Neutrophil (primary cell): ENCODE data around the gene RASAL1.

ENCODE experiments used
- H3K27ac ChIP-seq: fragments of 200-600 bp; sonication (generic); 2 replicates; pipeline ENCODE4 v1.5.1; 2016; ENCODE audit warnings: mild to moderate bottlenecking, moderate library complexity
- H3K27me3 ChIP-seq: fragments of 200-600 bp; sonication (generic); 2 replicates; pipeline ENCODE4 v1.6.0; 2016; ENCODE audit warnings: mild to moderate bottlenecking
- H3K36me3 ChIP-seq: fragments of 200-600 bp; sonication (generic); 2 replicates; pipeline ENCODE4 v1.5.1; 2017
- H3K4me1 ChIP-seq, 2 experiments: fragments of 200-600 bp in 1 of 2; sonication (generic) in 1 of 2; 1 replicate in 1 of 2; 2 replicates in 1 of 2; pipeline versions ENCODE4 v1.5.1 to v1.6.1; 2013 to 2016; ENCODE audit warnings: low read depth in 1 of 2, low read length in 1 of 2, mild to moderate bottlenecking in 1 of 2, moderate library complexity in 1 of 2; ENCODE audit not compliant: control insufficient read depth in 1 of 2, insufficient read depth in 1 of 2
- H3K4me3 ChIP-seq, 2 experiments: fragments of 200-600 bp in 1 of 2; sonication (generic) in 1 of 2; 1 replicate in 1 of 2; 2 replicates in 1 of 2; pipeline ENCODE4 v1.5.1; 2013 to 2016; ENCODE audit warnings: low read depth in 1 of 2, low read length in 1 of 2, mild to moderate bottlenecking in 1 of 2, moderate library complexity in 1 of 2
- H3K9me3 ChIP-seq: fragments of 200-600 bp; sonication (generic); 2 replicates; pipeline ENCODE4 v1.5.1; 2016
- CTCF ChIP-seq: fragments of 200-600 bp; sonication (generic); IDR thresholded peaks from 2 replicates; pipeline ENCODE4 v1.5.1; 2016; ENCODE audit warnings: antibody characterized with exemption

The RASAL1 gene

GRCh38 chr12:113089839-113090238 is 45.7 kb downstream of the RASAL1 start:
- Histone ChIP-seq H3K4me3 (no peak overlapping the region), H3K27me3 (peaks cover 75% of the 10 kb centered on the region), H3K9me3 (no peaks in the 10 kb centered on the region), H3K27ac (no peak overlapping the region), H3K36me3 (no peaks in the 10 kb centered on the region), H3K4me1 (no peaks in the 10 kb centered on the region)
- TF ChIP-seq CTCF, result no peak

- no peak overlapping the region for H3K4me3 ChIP-seq
- H3K36me3 ChIP-seq, result no peaks in the 10 kb centered on the region
- H3K27me3 ChIP-seq, result peaks cover 71% of the 10 kb centered on the region
- H3K27ac ChIP-seq, result no peak overlapping the region
- TF ChIP-seq CTCF, result no peak
- no peaks in the 10 kb centered on the region for H3K4me1 ChIP-seq
- H3K9me3 ChIP-seq, result no peaks in the 10 kb centered on the region
Measured at GRCh38 chr12:113088971-113089756, 46.4 kb downstream of the RASAL1 start.

- H3K27me3 ChIP-seq, result peaks cover 65% of the 10 kb centered on the region
- H3K9me3 ChIP-seq, result no peaks in the 10 kb centered on the region
- TF ChIP-seq CTCF, result no peak
- no peak overlapping the region for H3K4me3 ChIP-seq
- H3K27ac ChIP-seq, result no peak overlapping the region
- no peaks in the 10 kb centered on the region for H3K36me3 ChIP-seq
- H3K4me1 ChIP-seq, result no peaks in the 10 kb centered on the region
Measured at GRCh38 chr12:113088037-113088436, 47.5 kb downstream of the RASAL1 start.

- H3K4me1 ChIP-seq, result no peaks in the 10 kb centered on the region
- no peaks in the 10 kb centered on the region for H3K9me3 ChIP-seq
- no peak for TF ChIP-seq CTCF
- H3K27ac ChIP-seq, result no peak overlapping the region
- peaks cover 57% of the 10 kb centered on the region for H3K27me3 ChIP-seq
- H3K36me3 ChIP-seq, result no peaks in the 10 kb centered on the region
- no peak overlapping the region for H3K4me3 ChIP-seq
Measured at GRCh38 chr12:113087193-113087592, 48.4 kb downstream of the RASAL1 start.

GRCh38 chr12:113086249-113087164 is 49.1 kb downstream of the RASAL1 start:
- Histone ChIP-seq H3K36me3 (no peaks in the 10 kb centered on the region), H3K4me3 (no peak overlapping the region), H3K4me1 (no peaks in the 10 kb centered on the region), H3K9me3 (no peaks in the 10 kb centered on the region), H3K27ac (no peak overlapping the region), H3K27me3 (peaks cover 57% of the 10 kb centered on the region)
- TF ChIP-seq CTCF, result no peak
